H1 (cell line): ENCODE measurements around the gene RPRD1A. TPM values are rescaled to one million over a fixed set of nuclear protein-coding genes. Genes with fewer than 3 reads are reported as not detected.

Experiments
- ASH2L ChIP-seq: fragments of 200-600, 300-600 bp; sonication (generic); IDR thresholded peaks from one replicate; pipeline ENCODE4 v1.7.1; 2017; ENCODE audit warnings: low read length
- ATF2 ChIP-seq: IDR thresholded peaks from 2 replicates; pipeline ENCODE4 v1.6.1; 2012; ENCODE audit warnings: low read length, inconsistent platforms
- EP300 ChIP-seq, 2 experiments: IDR thresholded peaks; 1 replicate in 1 of 2; 2 replicates in 1 of 2; pipeline ENCODE4 v1.6.1; 2011 to 2012; ENCODE audit warnings: low read depth in 2 of 2, low read length in 2 of 2, mild to moderate bottlenecking in 2 of 2, borderline replicate concordance in 1 of 2, inconsistent platforms in 1 of 2, moderate library complexity in 1 of 2
- POLR2A ChIP-seq, 2 experiments: IDR thresholded peaks; 1 replicate in 1 of 2; 2 replicates in 1 of 2; pipeline ENCODE4 v1.6.1; 2011; ENCODE audit warnings: low read depth in 2 of 2, low read length in 2 of 2, mild to moderate bottlenecking in 2 of 2; ENCODE audit errors: control extremely low read depth in 1 of 2
- SRF ChIP-seq: IDR thresholded peaks from 2 replicates; pipeline ENCODE4 v1.6.1; 2011; ENCODE audit warnings: mild to moderate bottlenecking, low read depth, low read length, moderate library complexity
- polyA plus RNA-seq, 7 experiments: library from polyadenylated mRNA; depleted of rRNA in 3 of 7; stranded (reverse) in 5 of 7; unstranded in 2 of 7; fragments of >200 nt in 5 of 7; fragments of 200-250 nt in 2 of 7; gene quantifications; 1 replicate in 5 of 7; 2 replicates in 1 of 7; 4 replicates in 1 of 7; pipeline versions ENCODE4 v1.2.1 to v1.2.3, GENCODE V29; 2011 to 2013; ENCODE audit warnings: missing spikeins in 2 of 7, mixed read lengths in 2 of 7
- total RNA-seq: library from RNA; stranded (reverse); fragmentation: NEBNext Ultra II Directional; extraction: Animal tissue kit (Norgen Biotek cat#: 25700); gene quantifications from 2 replicates; pipeline ENCODE4 v1.2.1, GENCODE V29; 2021

The RPRD1A gene
- total and polyA plus RNA-seq, 2 of the 8 experiments (the other 6 are each of a cell fraction or from before 2014, with no cell fraction given), result 40.5 to 106 TPM

GRCh38 chr18:36045241-36045991 is 21.9 kb downstream of the RPRD1A start (continued):
- TF ChIP-seq ATF2 (no peak), SRF (no peak), POLR2A (IDR thresholded peaks at IDR 0.05; ENCODE audit: control extremely low read depth in 1 of 2, low read depth in 2 of 2, low read length in 2 of 2) (no peak), ASH2L (no peak), EP300 (IDR thresholded peaks at IDR 0.05; ENCODE audit: borderline replicate concordance in 1 of 2, low read depth in 2 of 2, low read length in 2 of 2) (no peak)
